ENCODE measurements around the gene IDH1.

GRCh38 chr2:208210688-208211451 lies 44.0 kb downstream of the IDH1 start:
- no peak for TF ChIP-seq POLR2A (IDR thresholded peaks at IDR 0.05)
- no peak for TF ChIP-seq CTCF (IDR thresholded peaks at IDR 0.05)
